ENCODE data around the gene SLC36A3. TPM values are rescaled to one million over a fixed set of nuclear protein-coding genes. Genes with fewer than 3 reads are reported as not detected.
"Not testable (repeated sequence)": the region's sequence is repeated elsewhere in the genome, so short reads cannot be mapped to it uniquely, and the experiment has no call there.

SLC36A3 gene
- total RNA-seq, 2 experiments from 2014 or later, result not detected

DNA sequence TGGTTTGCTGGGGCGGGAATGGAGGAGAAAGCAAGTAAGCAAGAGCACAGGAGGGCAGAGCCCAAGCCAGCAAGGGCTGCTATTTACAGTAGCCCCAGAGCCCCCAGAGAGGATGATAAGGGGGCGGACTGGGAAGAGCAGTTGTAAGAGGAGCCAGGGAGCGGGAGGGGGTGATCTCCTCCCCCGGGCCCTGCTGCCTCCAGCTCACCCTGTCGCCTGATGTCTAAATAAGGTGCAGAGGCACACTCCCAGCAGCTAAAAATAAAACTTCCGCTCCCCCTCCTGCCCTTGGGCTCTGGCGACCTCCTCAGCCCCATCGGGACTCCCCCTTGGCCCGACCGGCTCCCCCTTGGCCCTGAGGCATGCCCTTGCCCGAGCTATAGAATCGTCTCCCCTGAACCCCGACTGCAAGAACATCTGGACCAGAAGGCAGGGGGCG is 65.2 kb downstream of the SLC36A3 start:
- Histone ChIP-seq H4K20me1 (ENCODE audit: insufficient read depth, low read length) (no peaks in the 10 kb centered on the region), H3K9me3 (ENCODE audit: low read length) (no peaks in the 10 kb centered on the region), H3K4me1 (ENCODE audit: insufficient read depth, low read length, poor library complexity, severe bottlenecking) (peaks cover 88% of the 10 kb centered on the region), H2AFZ (ENCODE audit: low read length) (peak overlapping the region; percentile 25; the same call in 1 of the 2 replicates), H3K4me3 (ENCODE audit: low read depth, low read length, poor library complexity, severe bottlenecking) (peak overlapping the region; percentile 49), H3K79me2 (ENCODE audit: insufficient read depth, low read depth, low read length) (no peaks in the 10 kb centered on the region), H3K9me2 (ENCODE audit: insufficient read depth, low read length) (no peaks in the 10 kb centered on the region), H3K4me2 (ENCODE audit: low read length) (peak overlapping the region; percentile 69), H3K36me3 (ENCODE audit: insufficient read depth, low read length) (no peaks in the 10 kb centered on the region), H3K27ac (ENCODE audit: low read depth, low read length, poor library complexity, severe bottlenecking) (peak overlapping the region; percentile 72)
- CTCF ChIA-PET (ENCODE audit: unreplicated experiment), result interaction anchor here (0.7 to 2.2 kb wide), 11 partner anchors 16 to 123 kb away, joined by 3 to 17 read pairs (median 4); partner anchors contain the start of gene CCDC69
- no TSS peak for BruUV-seq (replicated peaks)
- intact Hi-C loops (cut with micrococcal nuclease; ENCODE audit: unreplicated experiment), result loop anchor here (1.0 kb wide), 1 partner anchor 42 kb away; no protein-coding TSS in a partner anchor
- DNase-seq (ENCODE audit: low spot score), result peak; percentile 63
- TF ChIP-seq EZH2phosphoT487 (IDR thresholded peaks at IDR 0.05; ENCODE audit: borderline replicate concordance, low read depth, low read length), result no peak
- TF ChIP-seq, protein P1, sequence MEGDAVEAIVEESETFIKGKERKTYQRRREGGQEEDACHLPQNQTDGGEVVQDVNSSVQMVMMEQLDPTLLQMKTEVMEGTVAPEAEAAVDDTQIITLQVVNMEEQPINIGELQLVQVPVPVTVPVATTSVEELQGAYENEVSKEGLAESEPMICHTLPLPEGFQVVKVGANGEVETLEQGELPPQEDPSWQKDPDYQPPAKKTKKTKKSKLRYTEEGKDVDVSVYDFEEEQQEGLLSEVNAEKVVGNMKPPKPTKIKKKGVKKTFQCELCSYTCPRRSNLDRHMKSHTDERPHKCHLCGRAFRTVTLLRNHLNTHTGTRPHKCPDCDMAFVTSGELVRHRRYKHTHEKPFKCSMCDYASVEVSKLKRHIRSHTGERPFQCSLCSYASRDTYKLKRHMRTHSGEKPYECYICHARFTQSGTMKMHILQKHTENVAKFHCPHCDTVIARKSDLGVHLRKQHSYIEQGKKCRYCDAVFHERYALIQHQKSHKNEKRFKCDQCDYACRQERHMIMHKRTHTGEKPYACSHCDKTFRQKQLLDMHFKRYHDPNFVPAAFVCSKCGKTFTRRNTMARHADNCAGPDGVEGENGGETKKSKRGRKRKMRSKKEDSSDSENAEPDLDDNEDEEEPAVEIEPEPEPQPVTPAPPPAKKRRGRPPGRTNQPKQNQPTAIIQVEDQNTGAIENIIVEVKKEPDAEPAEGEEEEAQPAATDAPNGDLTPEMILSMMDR (conservative IDR thresholded peaks at IDR 0.05; ENCODE audit: low read length), result peak; percentile 36
- POLR2A ChIA-PET, result interaction anchor here (0.7 to 13.2 kb wide), 16 partner anchors 9 to 123 kb away, joined by 3 to 272 read pairs (median 6); partner anchors contain the start of genes CCDC69 and GM2A

DNA sequence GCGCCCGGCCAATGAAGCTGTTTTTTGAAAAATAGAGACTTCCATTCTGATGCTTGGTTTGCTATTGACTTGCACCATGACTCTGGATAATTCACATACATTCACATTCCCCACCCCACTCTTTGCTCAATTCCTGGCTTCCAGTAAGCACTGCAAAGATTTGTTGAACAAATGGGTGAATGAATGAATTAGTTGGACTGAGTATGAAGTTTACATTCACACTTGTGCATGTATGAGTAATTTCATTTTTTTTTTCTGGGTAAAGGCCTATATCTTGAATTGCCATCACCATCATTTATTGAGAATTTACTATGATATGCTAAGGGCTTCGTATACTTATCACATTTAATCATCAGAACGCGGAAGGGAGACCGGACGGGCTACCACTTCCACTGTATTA is 65.9 kb downstream of the SLC36A3 start:
- H2AFZ ChIP-seq (ENCODE audit: low read length), result peak overlapping the region; percentile 25; the same call in 1 of the 2 replicates
- no peaks in the 10 kb centered on the region for H3K79me2 ChIP-seq (ENCODE audit: insufficient read depth, low read depth, low read length)
- no peaks in the 10 kb centered on the region for H4K20me1 ChIP-seq (ENCODE audit: insufficient read depth, low read length)
- ChIA-PET CTCF (ENCODE audit: unreplicated experiment) (interaction anchor here (0.5 to 2.2 kb wide), 7 partner anchors 15 to 248 kb away, joined by 3 to 17 read pairs (median 3); partner anchors contain the start of gene CCDC69), POLR2A (interaction anchor here (0.7 to 13.2 kb wide), 19 partner anchors 8 to 122 kb away, joined by 3 to 272 read pairs (median 6); partner anchors contain the start of genes CCDC69 and GM2A)
- no peaks in the 10 kb centered on the region for H3K36me3 ChIP-seq (ENCODE audit: insufficient read depth, low read length)
- intact Hi-C loops (cut with micrococcal nuclease; ENCODE audit: unreplicated experiment), result loop anchor here (1.0 kb wide), 1 partner anchor 41 kb away; no protein-coding TSS in a partner anchor
- H3K9me3 ChIP-seq (ENCODE audit: low read length), result no peaks in the 10 kb centered on the region
- peak overlapping the region; percentile 49 for H3K4me3 ChIP-seq (ENCODE audit: low read depth, low read length, poor library complexity, severe bottlenecking)
- TF ChIP-seq EZH2phosphoT487 (IDR thresholded peaks at IDR 0.05; ENCODE audit: borderline replicate concordance, low read depth, low read length), result no peak
- TF ChIP-seq, protein P1 (conservative IDR thresholded peaks at IDR 0.05; ENCODE audit: low read length), result no peak
- no peaks in the 10 kb centered on the region for H3K9me2 ChIP-seq (ENCODE audit: insufficient read depth, low read length)
- H3K27ac ChIP-seq (ENCODE audit: low read depth, low read length, poor library complexity, severe bottlenecking), result peak overlapping the region; percentile 72
- DNase-seq (ENCODE audit: low spot score), result no peak
- BruUV-seq (replicated peaks), result no TSS peak
- H3K4me2 ChIP-seq (ENCODE audit: low read length), result peak overlapping the region; percentile 69
- H3K4me1 ChIP-seq (ENCODE audit: insufficient read depth, low read length, poor library complexity, severe bottlenecking), result peaks cover 88% of the 10 kb centered on the region

GRCh38 chr5:151236888-151237287 is 66.7 kb downstream of the SLC36A3 start:
- H3K9me3 ChIP-seq (ENCODE audit: low read length), result no peaks in the 10 kb centered on the region
- TF ChIP-seq, protein P1 (conservative IDR thresholded peaks at IDR 0.05; ENCODE audit: low read length), result no peak
- TF ChIP-seq EZH2phosphoT487 (IDR thresholded peaks at IDR 0.05; ENCODE audit: borderline replicate concordance, low read depth, low read length), result no peak
- H3K4me1 ChIP-seq (ENCODE audit: insufficient read depth, low read length, poor library complexity, severe bottlenecking), result peaks cover 89% of the 10 kb centered on the region
- H3K4me3 ChIP-seq (ENCODE audit: low read depth, low read length, poor library complexity, severe bottlenecking), result no peak overlapping the region
- 0 out of 2 replicates have a peak overlapping the region, but pooled peaks have one; percentile 10 for H3K4me2 ChIP-seq (ENCODE audit: low read length)
- ChIA-PET POLR2A (interaction anchor here (0.7 to 13.2 kb wide), 9 partner anchors 9 to 113 kb away, joined by 3 to 272 read pairs (median 6); partner anchors contain the start of genes CCDC69 and GM2A), CTCF (ENCODE audit: unreplicated experiment) (no interaction called here)
- no TSS peak for BruUV-seq (replicated peaks)
- no peak for DNase-seq (ENCODE audit: low spot score)
- no peaks in the 10 kb centered on the region for H3K36me3 ChIP-seq (ENCODE audit: insufficient read depth, low read length)
- H3K79me2 ChIP-seq (ENCODE audit: insufficient read depth, low read depth, low read length), result no peaks in the 10 kb centered on the region
- no peak overlapping the region for H2AFZ ChIP-seq (ENCODE audit: low read length)
- no peaks in the 10 kb centered on the region for H4K20me1 ChIP-seq (ENCODE audit: insufficient read depth, low read length)
- peak overlapping the region; percentile 33 for H3K27ac ChIP-seq (ENCODE audit: low read depth, low read length, poor library complexity, severe bottlenecking)
- intact Hi-C loops (cut with micrococcal nuclease; ENCODE audit: unreplicated experiment), result no loop called here
- H3K9me2 ChIP-seq (ENCODE audit: insufficient read depth, low read length), result no peaks in the 10 kb centered on the region

DNA sequence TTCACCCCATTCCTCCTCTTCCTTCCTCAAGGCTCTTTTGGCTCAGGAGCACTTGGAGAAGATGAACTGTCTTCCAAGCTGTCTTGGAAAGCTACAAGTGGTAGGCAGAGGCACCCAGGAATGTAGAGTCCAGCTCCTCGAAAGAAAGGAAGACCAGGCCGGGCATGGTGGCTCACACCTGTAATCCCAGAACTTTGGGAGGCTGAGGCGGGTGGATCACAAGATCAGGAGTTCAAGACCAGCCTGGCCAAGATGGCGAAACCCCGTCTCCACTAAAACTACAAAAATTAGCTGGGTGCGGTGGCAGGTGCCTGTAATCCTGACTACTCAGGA is 68.4 kb downstream of the SLC36A3 start:
- intact Hi-C loops (cut with micrococcal nuclease; ENCODE audit: unreplicated experiment); H3K9me2 ChIP-seq (ENCODE audit: insufficient read depth, low read length); H3K36me3 ChIP-seq (ENCODE audit: insufficient read depth, low read length); H4K20me1 ChIP-seq (ENCODE audit: insufficient read depth, low read length); H3K9me3 ChIP-seq (ENCODE audit: low read length); H2AFZ ChIP-seq (ENCODE audit: low read length); DNase-seq (ENCODE audit: low spot score); H3K79me2 ChIP-seq (ENCODE audit: insufficient read depth, low read depth, low read length); BruUV-seq (replicated peaks): not testable (repeated sequence)
- H3K4me2 ChIP-seq (ENCODE audit: low read length), result peak overlapping the region; percentile 87
- H3K4me1 ChIP-seq (ENCODE audit: insufficient read depth, low read length, poor library complexity, severe bottlenecking), result peaks cover 92% of the 10 kb centered on the region
- POLR2A ChIA-PET, result interaction anchor here (0.9 to 13.2 kb wide), 9 partner anchors 17 to 110 kb away, joined by 3 to 272 read pairs (median 6); partner anchors contain the start of genes CCDC69 and GM2A
- H3K27ac ChIP-seq (ENCODE audit: low read depth, low read length, poor library complexity, severe bottlenecking), result peak overlapping the region; percentile 96
- peak overlapping the region; percentile 57 for H3K4me3 ChIP-seq (ENCODE audit: low read depth, low read length, poor library complexity, severe bottlenecking)
- CTCF ChIA-PET (ENCODE audit: unreplicated experiment), result interaction anchor here (0.6 to 1.8 kb wide), 6 partner anchors 12 to 23 kb away, joined by 3 to 18 read pairs (median 4); partner anchors contain the start of genes CCDC69 and GM2A

Data from OCI-LY7 (cell line).